ENCODE results near the gene TMEM248.
"Not testable (repeated sequence)": the region's sequence is repeated elsewhere in the genome, so short reads cannot be mapped to it uniquely, and the experiment has no call there.

The TMEM248 gene

DNA sequence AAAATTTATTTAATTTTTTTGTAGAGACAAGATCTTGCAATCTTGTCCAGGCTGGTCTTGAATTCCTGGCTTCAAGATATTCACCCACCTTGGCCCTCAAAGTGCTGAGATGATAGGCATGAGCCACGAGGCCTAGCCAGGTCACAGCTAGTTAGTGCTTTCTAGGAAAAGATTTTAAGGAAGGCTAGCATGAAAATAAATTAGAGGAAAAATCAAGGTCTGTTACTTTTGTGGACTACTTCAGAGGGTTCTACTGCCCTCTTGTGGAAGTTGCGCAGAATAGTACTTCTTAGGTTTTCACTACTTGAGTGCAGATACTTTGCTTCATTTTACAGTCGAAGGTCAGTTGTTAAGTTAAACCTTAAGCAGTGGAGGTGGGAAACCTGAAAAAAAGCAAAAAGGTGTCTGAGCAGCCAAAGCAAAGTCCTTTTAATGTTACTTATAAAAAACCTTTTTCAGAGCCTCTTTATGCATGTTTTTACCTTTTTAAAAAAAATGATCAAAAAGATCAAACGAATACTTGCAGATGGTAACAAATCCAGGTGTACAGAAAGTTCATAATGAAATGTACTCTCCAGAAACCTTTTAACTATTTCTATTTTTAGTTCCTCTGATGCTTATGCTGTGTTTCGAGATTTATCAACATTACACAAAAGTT, 79.7 kb downstream of the TMEM248 start:
- not testable (repeated sequence) for DNase-seq (ENCODE audit: low spot score)

DNA sequence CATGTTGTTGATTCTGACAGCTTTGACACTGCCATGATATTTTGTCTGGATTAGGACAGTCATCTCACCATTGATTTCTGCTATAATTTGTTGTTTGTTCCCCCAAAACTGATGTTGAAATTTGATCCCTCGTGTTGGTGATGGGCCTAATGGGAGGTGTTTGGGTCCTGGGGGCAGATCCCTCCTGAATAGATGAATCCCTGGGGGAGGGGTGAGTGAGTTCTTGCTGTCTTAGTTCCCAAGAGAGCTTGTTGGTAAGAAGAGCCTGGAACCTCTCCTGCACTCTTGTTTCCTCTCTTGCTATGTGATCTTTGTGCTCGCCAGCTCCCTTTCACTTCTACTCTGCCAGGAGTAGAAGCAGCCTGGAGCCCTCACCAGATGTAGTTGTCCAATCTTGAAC, 83.1 kb downstream of the TMEM248 start:
- DNase-seq (ENCODE audit: low spot score) = not testable (repeated sequence)

DNA sequence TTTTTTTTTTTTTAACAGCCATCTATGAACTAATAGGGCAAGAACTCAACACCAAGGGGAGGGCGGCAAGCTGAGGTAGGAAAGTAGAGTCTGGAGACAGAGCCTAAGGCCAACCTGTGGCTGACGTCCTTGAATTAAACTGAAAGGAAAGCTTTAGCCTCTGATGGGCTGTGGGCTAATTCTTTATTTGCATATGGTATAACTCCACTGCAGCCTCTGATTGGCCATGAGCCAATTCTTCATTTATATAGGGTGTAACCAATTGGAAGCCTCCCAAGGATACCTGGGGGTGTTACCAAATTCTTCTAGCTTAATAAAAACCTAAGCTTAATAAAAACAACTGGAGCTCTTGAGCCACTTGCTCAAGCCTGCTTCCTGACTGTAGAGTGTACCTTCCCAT, 85.9 kb downstream of the TMEM248 start:
- no peak for DNase-seq (ENCODE audit: low spot score)
